Smooth muscle cell of the pulmonary artery (primary cell): Measurements from ENCODE around the gene VSTM2B. TPM values are rescaled to one million over a fixed set of nuclear protein-coding genes. Genes with fewer than 3 reads are reported as not detected.

Source experiments
- total RNA-seq: library from RNA; depleted of rRNA; stranded (reverse); fragments of >200 nt; gene quantifications from 2 replicates; pipeline ENCODE4 v1.2.3, GENCODE V29; 2014

VSTM2B gene
- total RNA-seq: not detected in 2 replicates

DNA sequence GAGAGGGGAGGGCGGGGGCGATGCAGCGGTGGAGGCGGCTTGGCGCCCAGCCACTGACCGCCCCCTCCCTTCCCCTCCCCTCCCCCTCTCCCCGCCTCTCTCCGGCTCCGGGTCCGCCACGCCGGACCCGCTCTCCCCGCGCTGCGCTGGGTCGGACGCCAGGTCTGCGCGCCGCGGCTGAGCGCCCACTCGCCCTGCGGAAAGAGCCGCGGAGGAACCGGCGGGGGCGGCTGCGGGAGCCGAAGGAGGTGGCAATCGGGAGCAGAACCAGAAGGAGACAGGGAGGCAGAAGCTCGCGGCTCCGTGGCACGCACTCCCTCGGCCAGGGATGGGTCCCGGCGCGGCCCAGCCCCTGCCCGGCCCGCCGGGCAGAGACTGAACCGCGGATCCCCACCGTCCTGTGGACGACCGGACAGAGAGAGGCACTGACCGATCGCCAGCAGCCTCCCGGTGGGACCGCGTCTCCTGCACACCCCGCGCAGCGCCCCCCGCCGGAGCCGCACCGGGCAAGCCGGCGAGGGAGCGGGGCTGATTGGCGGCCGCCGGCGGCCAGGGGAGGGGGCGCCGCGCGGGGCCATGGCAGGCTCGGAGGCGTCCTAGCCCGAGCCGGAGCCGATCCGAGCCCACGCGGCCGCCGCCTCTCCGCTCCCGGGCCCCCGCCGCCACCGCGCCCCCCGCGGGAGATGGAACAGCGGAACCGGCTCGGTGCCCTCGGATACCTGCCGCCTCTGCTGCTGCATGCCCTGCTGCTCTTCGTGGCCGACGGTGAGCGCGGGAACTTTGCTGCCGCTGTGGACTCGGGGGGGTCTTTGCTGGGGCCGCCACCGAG lies at the start of gene VSTM2B:
Gene VSTM2B (plus strand): TSS at position 94 of the 829 bp plus-strand sequence. CDS start 590 bp downstream, at position 684.

GRCh38 chr19:29605653-29606419 lies 80.0 kb downstream of the VSTM2B start, which contains the start of gene POP4:
Gene POP4, plus strand, starts transcription at chr19:29606283. Its CDS starts 36 bp downstream, at chr19:29606319.

Other genes with a start within 250 kb of the VSTM2B start
- 59.3 and 64.8 TPM in 2 replicates for gene POP4, start 80.3 kb downstream of the VSTM2B start, total RNA-seq
- 19.0 and 19.4 TPM in 2 replicates for gene PLEKHF1, start 139.5 kb downstream of the VSTM2B start, total RNA-seq
- 24.5 and 29.3 TPM in 2 replicates for gene C19orf12, start 189.3 kb downstream of the VSTM2B start, total RNA-seq